ENCODE measurements around the gene PIK3CB. TPM values are rescaled to one million over a fixed set of nuclear protein-coding genes. Genes with fewer than 3 reads are reported as not detected.
"Not testable (repeated sequence)": the region's sequence is repeated elsewhere in the genome, so short reads cannot be mapped to it uniquely, and the experiment has no call there.

PIK3CB gene
- total RNA-seq, 2 donors from 2014 or later: 20.6 to 32.0 TPM

- no peak for TF ChIP-seq CTCF (IDR thresholded peaks at IDR 0.05)
- H3K4me1 ChIP-seq (ENCODE audit: control insufficient read depth in 1 of 2, low read depth in 2 of 2): peaks cover 0 to 3% of the 10 kb centered on the region in 2 donors
These were observed 87.5 kb downstream of the PIK3CB start for GRCh38 chr3:138747225-138747624.

GRCh38 chr3:138740072-138740471, 94.7 kb downstream of the PIK3CB start:
- Histone ChIP-seq H3K9me3 (no peaks in the 10 kb centered on the region), H3K4me1 (ENCODE audit: control insufficient read depth in 1 of 2, low read depth in 2 of 2) (no peaks in the 10 kb centered on the region), H3K27me3 (replicated peaks; ENCODE audit: insufficient read depth) (no peaks in the 10 kb centered on the region), H3K27ac (no peak overlapping the region), H3K36me3 (peaks cover 7% of the 10 kb centered on the region), H3K4me3 (no peak overlapping the region)
- DNase-seq (ENCODE audit: low spot score) (no peak), ATAC-seq (ENCODE audit: insufficient number of reproducible peaks, low FRiP score, low read depth) (no peak)
- TF ChIP-seq CTCF (IDR thresholded peaks at IDR 0.05): no peak

More at GRCh38 chr3:138747225-138747624, 87.5 kb downstream of the PIK3CB start:
- no peak for DNase-seq (ENCODE audit: low spot score)
- Histone ChIP-seq H3K27ac (no peak overlapping the region), H3K4me3 (no peak overlapping the region), H3K9me3 (no peaks in the 10 kb centered on the region), H3K27me3 (replicated peaks; ENCODE audit: insufficient read depth) (no peaks in the 10 kb centered on the region), H3K36me3 (peaks cover 3% of the 10 kb centered on the region)
- no peak for ATAC-seq (ENCODE audit: insufficient number of reproducible peaks, low FRiP score, low read depth)

GRCh38 chr3:138732456-138732855, 102.3 kb downstream of the PIK3CB start:
- no peaks in the 10 kb centered on the region for H3K36me3 ChIP-seq
- no peaks in the 10 kb centered on the region for H3K9me3 ChIP-seq
- no peak for TF ChIP-seq CTCF (IDR thresholded peaks at IDR 0.05)
- no peaks in the 10 kb centered on the region for H3K27me3 ChIP-seq (replicated peaks; ENCODE audit: insufficient read depth)
- H3K4me3 ChIP-seq: no peak overlapping the region
- ATAC-seq (ENCODE audit: insufficient number of reproducible peaks, low FRiP score, low read depth): no peak
- no peaks in the 10 kb centered on the region for H3K4me1 ChIP-seq (ENCODE audit: control insufficient read depth in 1 of 2, low read depth in 2 of 2)
- DNase-seq (ENCODE audit: low spot score): no peak
- H3K27ac ChIP-seq: no peak overlapping the region

- no peaks in the 10 kb centered on the region for H3K9me3 ChIP-seq
- no peaks in the 10 kb centered on the region for H3K4me1 ChIP-seq (ENCODE audit: control insufficient read depth in 1 of 2, low read depth in 2 of 2)
- no peak for DNase-seq (ENCODE audit: low spot score)
- peaks cover 2% of the 10 kb centered on the region for H3K36me3 ChIP-seq
- ATAC-seq (ENCODE audit: insufficient number of reproducible peaks, low FRiP score, low read depth): no peak
- no peak for TF ChIP-seq CTCF (IDR thresholded peaks at IDR 0.05)
- no peak overlapping the region for H3K4me3 ChIP-seq
- H3K27ac ChIP-seq: no peak overlapping the region
- no peaks in the 10 kb centered on the region for H3K27me3 ChIP-seq (replicated peaks; ENCODE audit: insufficient read depth)
These were observed 107.6 kb downstream of the PIK3CB start for GRCh38 chr3:138726946-138727730.

GRCh38 chr3:138726042-138726441, 108.7 kb downstream of the PIK3CB start:
- not testable (repeated sequence) for H3K27ac ChIP-seq; DNase-seq (ENCODE audit: low spot score); H3K4me3 ChIP-seq; ATAC-seq (ENCODE audit: insufficient number of reproducible peaks, low FRiP score, low read depth); H3K9me3 ChIP-seq; H3K36me3 ChIP-seq; H3K27me3 ChIP-seq (replicated peaks; ENCODE audit: insufficient read depth); H3K4me1 ChIP-seq (ENCODE audit: control insufficient read depth in 1 of 2, low read depth in 2 of 2)

Measured in thoracic aorta (tissue), 2 donors.